ENCODE results near the gene DDX6. TPM values are rescaled to one million over a fixed set of nuclear protein-coding genes. Genes with fewer than 3 reads are reported as not detected.
A peak's percentile ranks its signal among the peaks of the same experiment; 100 is the strongest.

DDX6 gene
- polyA plus RNA-seq, 1 experiment, result 81.8 TPM

DNA sequence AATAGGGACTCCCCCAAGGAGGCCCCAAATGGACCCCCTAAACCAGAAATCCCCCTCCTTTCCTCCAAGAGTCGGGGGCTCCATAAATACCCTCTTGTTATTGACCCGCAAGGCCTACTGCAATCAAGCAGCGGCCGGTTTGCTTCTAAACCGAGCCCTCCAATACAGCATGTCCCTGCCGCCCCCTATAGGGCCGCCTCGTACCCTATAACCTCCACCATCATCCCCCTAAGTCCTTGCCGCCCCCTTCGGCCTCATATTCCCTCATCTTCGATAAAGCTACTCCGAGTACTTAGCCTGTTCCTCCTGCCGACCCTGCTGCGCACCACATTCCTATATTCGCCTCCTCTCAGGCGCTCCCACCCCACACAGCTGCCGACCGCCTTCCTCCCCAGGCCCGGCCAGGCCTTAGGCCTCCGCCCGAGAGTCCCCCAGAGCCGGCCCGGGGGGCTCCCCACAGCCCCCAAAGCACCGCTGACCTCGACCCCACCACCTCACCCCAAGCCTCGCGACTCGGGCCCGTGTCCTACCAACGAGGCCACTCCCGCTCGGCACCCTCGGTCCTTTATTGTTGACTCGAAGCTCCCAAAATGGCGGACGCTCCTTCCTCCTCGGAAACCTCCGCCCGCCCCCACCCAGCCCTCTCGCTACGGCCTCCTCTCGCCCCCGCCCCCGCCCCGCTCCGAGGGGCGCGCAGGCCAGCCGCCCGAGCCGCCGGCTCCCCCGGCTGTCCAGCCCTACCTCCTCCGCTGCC lies 430 bp downstream of the DDX6 start:
- no peak for DNase-seq (ENCODE audit: low read depth, low spot score)
- Histone ChIP-seq H3K27me3 (ENCODE audit: control insufficient read depth, insufficient read depth, low read length) (no peaks in the 10 kb centered on the region), H3K27ac (ENCODE audit: low read depth, low read length) (peak overlapping the region; percentile 97), H3K4me3 (ENCODE audit: low read depth, low read length) (peak overlapping the region; percentile 91), H3K9me3 (ENCODE audit: control insufficient read depth, insufficient read depth, low read length) (no peaks in the 10 kb centered on the region; the same call in 1 of the 2 replicates)
- TF ChIP-seq CTCF (IDR thresholded peaks at IDR 0.05; ENCODE audit: low read depth, low read length), result peak; percentile 60
- ChIA-PET CTCF (interaction anchor here (0.8 to 3.4 kb wide), 10 partner anchors 10 to 225 kb away, joined by 3 to 19 read pairs (median 4); no protein-coding TSS in a partner anchor), POLR2A (interaction anchor here (0.5 to 1.7 kb wide), 10 partner anchors 10 to 199 kb away, joined by 3 to 16 read pairs (median 4); partner anchors contain the start of gene BCL9L)

DNA sequence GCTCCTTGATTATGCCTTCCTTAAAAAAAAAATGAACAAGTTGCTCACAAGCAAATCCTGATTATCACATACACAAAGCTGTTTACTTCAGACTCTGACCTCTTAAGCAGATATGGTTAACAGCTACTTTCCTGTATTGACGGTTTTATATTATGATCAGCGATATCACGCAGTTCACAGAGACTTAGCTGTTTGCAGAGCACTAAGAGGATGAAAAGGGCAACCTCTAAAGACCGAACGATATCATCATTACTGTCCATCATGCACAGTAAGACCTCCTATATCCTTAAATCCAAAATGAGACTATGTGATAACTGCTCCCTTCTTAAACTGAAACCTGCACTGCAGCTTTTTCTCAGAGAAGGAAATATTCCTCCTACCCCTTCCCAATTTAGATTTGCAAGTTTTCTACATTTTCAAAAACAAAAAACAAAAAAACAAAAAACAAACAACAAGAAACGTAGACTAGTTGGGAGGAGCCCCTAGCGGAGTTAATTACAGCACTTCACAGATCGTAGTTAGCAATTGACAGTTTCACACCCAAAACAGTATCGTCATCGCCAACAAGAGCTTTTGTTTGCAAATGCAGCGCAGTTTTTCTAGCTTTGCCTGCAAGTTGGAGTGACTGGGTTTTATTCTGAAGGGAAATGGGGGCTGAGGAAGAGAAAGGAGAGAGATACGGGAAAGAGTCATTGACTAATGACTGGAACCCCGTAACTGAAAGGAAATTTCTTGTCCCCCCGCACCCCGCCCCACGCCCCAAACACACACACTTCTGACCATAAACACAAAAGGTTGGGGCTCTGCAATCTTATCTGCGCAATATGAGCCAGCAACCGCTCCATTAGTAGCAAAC lies 1.2 kb downstream of the DDX6 start:
- Histone ChIP-seq H3K27me3 (ENCODE audit: control insufficient read depth, insufficient read depth, low read length) (no peaks in the 10 kb centered on the region), H3K4me3 (ENCODE audit: low read depth, low read length) (peak overlapping the region; percentile 91), H3K9me3 (ENCODE audit: control insufficient read depth, insufficient read depth, low read length) (no peaks in the 10 kb centered on the region; the same call in 1 of the 2 replicates), H3K27ac (ENCODE audit: low read depth, low read length) (peak overlapping the region; percentile 97)
- CTCF ChIA-PET, result interaction anchor here (0.9 to 3.4 kb wide), 9 partner anchors 99 to 226 kb away, joined by 3 to 19 read pairs (median 3); no protein-coding TSS in a partner anchor
- POLR2A ChIA-PET, result interaction anchor here (0.6 to 1.7 kb wide), 10 partner anchors 30 to 229 kb away, joined by 3 to 16 read pairs (median 4); partner anchors contain the start of genes BCL9L, RPS25 and TRAPPC4
- DNase-seq (ENCODE audit: low read depth, low spot score), result no peak
- TF ChIP-seq CTCF (IDR thresholded peaks at IDR 0.05; ENCODE audit: low read depth, low read length), result no peak

DNA sequence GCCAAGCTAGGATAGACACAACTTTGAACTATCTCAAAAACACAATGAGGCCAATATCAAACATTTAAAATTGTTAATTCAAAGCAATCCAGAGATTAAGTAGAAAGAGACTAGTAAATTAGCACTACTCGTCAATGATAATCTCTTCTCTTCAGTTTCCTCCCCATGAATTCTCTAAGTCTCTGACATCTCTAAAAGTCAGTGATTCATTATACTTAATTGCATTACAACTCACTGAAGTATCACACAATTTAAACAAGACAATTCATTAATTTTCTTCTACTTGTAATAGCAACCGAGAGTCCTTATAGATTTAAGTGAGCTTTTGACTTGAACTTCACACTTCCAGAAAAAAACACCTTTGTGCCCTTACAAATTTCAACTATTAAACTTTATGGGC lies 4.3 kb downstream of the DDX6 start:
- Histone ChIP-seq H3K27me3 (ENCODE audit: control insufficient read depth, insufficient read depth, low read length) (no peaks in the 10 kb centered on the region), H3K27ac (ENCODE audit: low read depth, low read length) (no peak overlapping the region), H3K9me3 (ENCODE audit: control insufficient read depth, insufficient read depth, low read length) (no peaks in the 10 kb centered on the region; the same call in 1 of the 2 replicates), H3K4me3 (ENCODE audit: low read depth, low read length) (no peak overlapping the region)
- DNase-seq (ENCODE audit: low read depth, low spot score), result no peak
- TF ChIP-seq CTCF (IDR thresholded peaks at IDR 0.05; ENCODE audit: low read depth, low read length), result no peak
- CTCF ChIA-PET, result interaction anchor here (0.5 to 1.7 kb wide), 3 partner anchors 80 to 97 kb away, joined by 3 to 6 read pairs (median 6); no protein-coding TSS in a partner anchor
- POLR2A ChIA-PET, result no interaction called here

DNA sequence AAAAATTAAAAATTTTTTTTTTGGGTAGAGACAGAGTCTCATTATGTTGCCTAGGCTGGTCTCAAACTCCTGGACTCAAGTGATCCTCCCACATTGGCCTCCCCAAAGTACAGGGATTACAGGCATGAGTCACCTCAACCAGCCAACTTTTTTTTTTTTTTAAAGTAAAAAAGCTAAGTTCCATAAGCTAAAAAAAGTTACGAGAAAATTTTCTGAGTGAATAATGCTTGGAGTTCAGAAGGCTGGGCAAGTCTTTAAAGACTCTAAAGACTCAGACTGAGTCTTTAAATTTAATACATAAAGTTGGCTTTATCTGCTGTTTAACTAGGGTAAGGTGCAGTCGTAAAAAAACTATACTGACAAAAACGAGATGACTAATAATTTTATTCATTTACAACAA lies 5.6 kb downstream of the DDX6 start:
- no peak for TF ChIP-seq CTCF (IDR thresholded peaks at IDR 0.05; ENCODE audit: low read depth, low read length)
- Histone ChIP-seq H3K4me3 (ENCODE audit: low read depth, low read length) (no peak overlapping the region), H3K9me3 (ENCODE audit: control insufficient read depth, insufficient read depth, low read length) (no peaks in the 10 kb centered on the region; the same call in 1 of the 2 replicates), H3K27ac (ENCODE audit: low read depth, low read length) (no peak overlapping the region), H3K27me3 (ENCODE audit: control insufficient read depth, insufficient read depth, low read length) (no peaks in the 10 kb centered on the region)
- no peak for DNase-seq (ENCODE audit: low read depth, low spot score)
- ChIA-PET CTCF (interaction anchor here (0.6 to 2.8 kb wide), 6 partner anchors 96 to 282 kb away, joined by 3 to 9 read pairs (median 3); partner anchors contain the start of gene VPS11), POLR2A (interaction anchor here (0.6 to 1.1 kb wide), 2 partner anchors 124 to 585 kb away, joined by 3 read pairs; no protein-coding TSS in a partner anchor)
